GM18519 (cell line): ENCODE results near the gene SH3RF2.

Experiments
- ATAC-seq: cut with Tn5 transposase; IDR thresholded peaks from one replicate; pipeline ENCODE4 v1.9.1; 2021; ENCODE audit warnings: mild to moderate bottlenecking, moderate library complexity; ENCODE audit not compliant: unreplicated experiment, low FRiP score

The SH3RF2 gene

GRCh38 chr5:146112476-146112875, 176.1 kb downstream of the SH3RF2 start:
- no peak for ATAC-seq
